ENCODE measurements around the gene PDE11A.

DNA sequence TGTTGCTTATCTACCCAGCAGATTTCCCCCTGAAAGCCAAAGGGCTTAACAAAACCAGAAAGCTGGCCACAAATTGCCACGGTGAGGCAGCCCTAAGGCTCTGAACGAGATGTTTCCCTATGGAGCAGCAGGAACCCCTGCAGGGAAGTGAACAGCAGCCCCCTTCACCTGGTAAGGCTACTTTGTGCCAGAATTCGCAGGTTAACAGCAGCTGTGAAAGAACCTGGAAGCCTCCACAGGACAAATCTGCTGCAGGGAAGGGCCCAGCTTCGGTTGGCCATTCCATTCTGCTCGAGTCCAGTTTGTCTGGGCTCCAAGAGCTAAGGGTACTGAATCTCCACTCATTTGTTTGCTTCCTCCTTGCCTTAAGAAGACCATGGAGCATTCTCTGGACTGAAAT, 175.3 kb downstream of the PDE11A start:
- TF ChIP-seq CTCF (IDR thresholded peaks at IDR 0.05; ENCODE audit: insufficient read depth, low read length, poor library complexity, severe bottlenecking) (no peak), EZH2phosphoT487 (conservative IDR thresholded peaks at IDR 0.05; ENCODE audit: low read length) (no peak)

Measured in SU-DHL-6 (cell line).